Effector memory CD4-positive, alpha-beta T cell (primary cell): ENCODE data around the gene POU2F1.

Experiments
- DNase-seq, 3 donors: peaks; one replicate each; pipeline ENCODE4 v3.0.0-alpha.2; 2020
- H3K27ac ChIP-seq: 2 replicates; pipeline ENCODE4 v1.7.0; 2013; ENCODE audit warnings: mild to moderate bottlenecking, low read length, moderate library complexity; ENCODE audit not compliant: insufficient read depth, poor library complexity, severe bottlenecking
- H3K27me3 ChIP-seq: replicated peaks from 2 replicates; pipeline ENCODE4 v1.7.0; 2013; ENCODE audit warnings: mild to moderate bottlenecking, low read length; ENCODE audit not compliant: insufficient read depth, control insufficient read depth, poor library complexity, severe bottlenecking
- H3K36me3 ChIP-seq: 2 replicates; pipeline ENCODE4 v1.7.0; 2013; ENCODE audit warnings: mild to moderate bottlenecking, low read length, moderate library complexity; ENCODE audit not compliant: control insufficient read depth, insufficient read depth
- H3K4me1 ChIP-seq: 2 replicates; pipeline ENCODE4 v1.7.0; 2013; ENCODE audit warnings: low read length, mild to moderate bottlenecking; ENCODE audit not compliant: control insufficient read depth, insufficient read depth, poor library complexity, severe bottlenecking
- H3K4me3 ChIP-seq: 2 replicates; pipeline ENCODE4 v1.7.0; 2013; ENCODE audit warnings: low read length, low read depth, mild to moderate bottlenecking; ENCODE audit not compliant: insufficient read depth, poor library complexity, severe bottlenecking
- H3K9me3 ChIP-seq: 2 replicates; pipeline ENCODE4 v1.7.0; 2013; ENCODE audit warnings: mild to moderate bottlenecking, low read length, moderate library complexity; ENCODE audit not compliant: control insufficient read depth

POU2F1 gene

DNA sequence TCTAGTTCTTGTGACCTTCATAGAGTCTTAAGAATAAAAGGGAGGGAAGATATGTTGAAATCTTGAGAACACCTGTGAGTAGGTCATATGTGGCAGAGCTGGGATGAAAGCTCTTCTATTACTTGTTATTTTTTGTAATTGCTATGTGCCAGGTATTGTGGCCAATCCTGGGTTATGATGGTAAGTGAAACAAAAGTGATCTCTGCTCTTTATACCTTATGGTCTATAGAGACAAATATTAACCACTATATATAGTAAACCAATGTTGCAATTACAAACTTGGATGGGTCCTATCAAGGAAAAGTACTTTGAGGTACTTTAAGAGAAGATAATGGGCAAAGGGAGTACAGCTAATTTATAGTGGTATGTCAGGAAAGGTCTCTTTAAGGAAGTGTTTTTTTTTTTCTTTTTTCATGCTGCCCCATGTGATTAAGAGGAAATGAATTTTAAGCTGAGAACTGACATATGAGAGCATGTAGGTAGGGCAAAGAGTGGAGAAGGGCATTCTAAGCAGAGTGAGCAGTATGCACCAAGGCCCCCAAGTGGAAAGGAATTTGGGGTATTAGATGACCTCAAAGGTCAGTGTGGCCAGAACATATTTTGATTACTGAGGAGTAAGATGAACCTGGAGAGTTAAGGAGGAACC, 43.3 kb downstream of the POU2F1 start:
- no peak for DNase-seq
- no peaks in the 10 kb centered on the region for H3K27me3 ChIP-seq
- no peaks in the 10 kb centered on the region for H3K36me3 ChIP-seq
- no peak overlapping the region for H3K27ac ChIP-seq
- no peaks in the 10 kb centered on the region for H3K9me3 ChIP-seq
- no peak overlapping the region for H3K4me3 ChIP-seq
- H3K4me1 ChIP-seq = peaks cover 12% of the 10 kb centered on the region

DNA sequence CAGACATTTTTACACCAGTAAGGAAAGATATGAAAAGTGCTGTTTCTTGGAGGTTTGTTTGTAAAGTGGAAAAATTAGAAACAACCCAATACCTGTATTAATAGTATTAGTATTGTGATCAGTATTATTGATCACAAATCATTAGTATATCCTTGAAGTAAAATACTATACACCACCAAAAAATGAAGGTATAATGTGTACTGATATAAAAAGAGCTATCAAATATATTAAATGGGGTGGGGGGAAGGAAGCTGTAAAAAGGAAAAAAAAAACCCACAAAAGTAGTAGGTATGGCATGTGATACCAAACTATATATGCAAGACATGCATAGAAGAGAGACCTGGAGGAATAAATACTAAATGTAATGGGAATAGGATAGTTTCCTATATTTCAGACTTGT, 46.3 kb downstream of the POU2F1 start:
- H3K9me3 ChIP-seq = no peaks in the 10 kb centered on the region
- H3K4me1 ChIP-seq = peaks cover 12% of the 10 kb centered on the region
- DNase-seq = no peak
- no peak overlapping the region for H3K27ac ChIP-seq
- no peaks in the 10 kb centered on the region for H3K36me3 ChIP-seq
- H3K4me3 ChIP-seq = no peak overlapping the region
- no peaks in the 10 kb centered on the region for H3K27me3 ChIP-seq

DNA sequence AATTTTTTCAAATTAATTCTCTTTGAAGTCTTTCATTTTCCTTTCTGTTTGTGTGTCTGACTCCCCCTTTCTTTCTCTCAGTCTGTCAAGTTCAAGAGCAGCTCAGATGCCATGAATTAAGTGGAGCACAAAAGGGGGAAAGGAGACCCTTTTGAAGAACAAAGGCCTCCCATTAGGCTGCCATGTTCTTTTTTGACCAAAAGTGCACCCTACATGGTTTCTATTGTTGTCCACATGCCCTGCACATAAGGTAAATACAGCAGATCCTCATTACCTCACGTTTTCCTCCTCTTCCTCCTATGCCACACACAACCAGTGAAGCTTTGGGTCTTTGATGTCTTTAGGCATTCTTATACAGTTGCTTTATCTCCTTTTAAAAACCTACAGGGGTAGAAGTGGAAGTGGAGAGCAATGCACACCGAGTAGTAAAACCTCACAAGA, 47.7 kb downstream of the POU2F1 start:
- Histone ChIP-seq H3K4me3 (no peak overlapping the region), H3K4me1 (peaks cover 10% of the 10 kb centered on the region), H3K9me3 (no peaks in the 10 kb centered on the region), H3K27ac (no peak overlapping the region), H3K27me3 (no peaks in the 10 kb centered on the region), H3K36me3 (no peaks in the 10 kb centered on the region)
- no peak for DNase-seq

DNA sequence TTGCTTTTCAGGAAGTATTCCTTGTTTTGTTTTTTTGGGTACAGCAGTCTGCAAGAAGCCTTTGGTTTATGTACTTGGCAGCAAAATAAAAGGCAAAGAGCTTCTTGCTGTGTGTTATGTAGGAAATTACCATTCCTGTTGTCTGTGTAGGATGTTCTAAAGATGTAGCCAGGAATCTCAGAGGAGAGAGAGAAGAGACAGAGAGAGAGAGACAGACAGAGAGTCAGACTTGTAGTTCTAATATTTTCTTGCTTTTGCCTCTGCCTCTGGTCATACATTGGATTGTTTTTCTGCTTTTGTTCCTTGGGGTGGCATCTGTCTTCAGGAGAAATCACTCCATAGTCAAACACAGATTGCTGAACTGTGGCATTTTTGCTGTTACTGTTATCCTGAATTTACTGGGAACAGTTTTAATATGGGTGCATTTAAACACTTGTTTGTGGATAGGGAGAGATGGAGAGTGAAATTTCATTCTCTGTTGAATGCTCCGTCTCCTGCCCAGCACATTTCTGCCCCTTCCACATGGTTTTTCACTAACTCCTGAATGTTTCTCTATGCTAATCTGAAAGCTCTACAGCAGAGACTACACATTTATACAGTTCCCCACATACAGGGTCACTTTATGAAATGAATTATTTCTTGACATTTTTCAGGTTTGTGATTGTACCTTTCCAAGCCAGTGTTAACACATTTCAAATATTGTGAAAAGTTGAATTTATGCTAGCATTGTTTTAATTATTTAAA, 49.8 kb downstream of the POU2F1 start:
- Histone ChIP-seq H3K4me1 (no peaks in the 10 kb centered on the region), H3K36me3 (no peaks in the 10 kb centered on the region), H3K27ac (no peak overlapping the region), H3K27me3 (no peaks in the 10 kb centered on the region), H3K4me3 (no peak overlapping the region), H3K9me3 (no peaks in the 10 kb centered on the region)
- DNase-seq = no peak

DNA sequence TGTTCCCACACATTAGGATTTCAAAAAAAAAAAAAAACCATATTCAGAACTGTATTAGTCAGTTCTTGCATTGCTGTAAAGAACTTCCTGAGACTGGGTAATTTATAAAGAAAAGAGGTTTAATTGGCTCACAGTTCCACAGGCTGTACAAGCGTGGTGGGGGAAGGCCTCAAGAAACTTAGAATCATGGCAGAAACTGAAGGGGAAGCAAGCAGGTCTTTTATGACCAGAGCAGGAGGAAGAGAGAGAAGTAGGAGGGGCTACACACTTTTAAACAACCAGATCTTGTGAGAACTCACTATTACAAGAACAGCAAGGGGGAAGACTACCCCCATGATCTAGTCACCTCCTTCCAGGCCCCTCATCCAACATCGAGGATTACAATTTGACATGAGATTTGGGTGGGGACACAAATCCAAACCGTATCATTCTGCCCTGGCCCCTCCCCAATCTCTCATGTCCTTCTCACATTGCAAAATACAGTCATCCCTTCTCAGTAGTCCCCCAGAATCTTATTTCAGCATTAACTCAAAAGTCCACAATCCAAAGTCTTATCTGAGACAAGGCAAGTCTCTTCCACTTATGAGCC, 51.8 kb downstream of the POU2F1 start:
- no peaks in the 10 kb centered on the region for H3K27me3 ChIP-seq
- no peak for DNase-seq
- no peaks in the 10 kb centered on the region for H3K36me3 ChIP-seq
- no peaks in the 10 kb centered on the region for H3K9me3 ChIP-seq
- H3K4me3 ChIP-seq = no peak overlapping the region
- no peak overlapping the region for H3K27ac ChIP-seq
- no peaks in the 10 kb centered on the region for H3K4me1 ChIP-seq

DNA sequence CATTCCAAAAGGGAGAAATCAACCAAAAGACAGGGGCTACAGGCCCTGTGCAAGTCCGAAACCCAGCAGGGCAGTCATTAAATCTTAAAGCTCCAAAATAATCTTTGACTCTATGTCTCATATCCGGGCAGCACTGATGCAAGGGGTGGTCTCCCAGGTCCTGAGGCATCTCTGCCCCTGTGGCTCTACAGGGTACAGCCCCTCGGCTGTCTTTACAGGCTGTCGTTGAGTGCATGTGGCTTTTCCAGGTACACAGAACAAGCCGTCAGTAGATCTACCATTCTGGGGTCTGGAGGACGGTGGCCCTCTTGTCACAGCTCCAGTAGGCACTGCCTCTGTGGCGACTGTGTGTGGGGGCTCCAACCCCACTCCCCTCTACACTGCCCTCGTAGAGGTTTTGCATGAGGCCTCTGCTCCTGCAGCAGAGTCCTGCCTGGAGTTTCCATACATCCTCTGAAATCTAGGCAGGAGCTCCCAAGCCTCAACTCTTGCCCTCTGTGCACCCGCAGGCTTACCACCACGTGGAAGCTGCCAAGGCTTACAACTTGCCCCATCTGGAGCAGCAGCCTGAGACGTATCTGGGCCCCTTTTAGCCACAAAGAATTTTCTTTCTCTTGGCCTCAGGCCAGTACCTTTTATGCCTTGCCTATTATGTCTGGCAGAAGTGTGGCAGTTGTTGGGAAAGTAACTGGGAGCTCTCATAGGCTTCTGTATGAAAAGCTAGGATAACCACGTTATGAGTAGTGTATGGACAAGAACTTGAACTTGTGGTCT, 52.5 kb downstream of the POU2F1 start:
- Histone ChIP-seq H3K4me1 (no peaks in the 10 kb centered on the region), H3K36me3 (no peaks in the 10 kb centered on the region)

DNA sequence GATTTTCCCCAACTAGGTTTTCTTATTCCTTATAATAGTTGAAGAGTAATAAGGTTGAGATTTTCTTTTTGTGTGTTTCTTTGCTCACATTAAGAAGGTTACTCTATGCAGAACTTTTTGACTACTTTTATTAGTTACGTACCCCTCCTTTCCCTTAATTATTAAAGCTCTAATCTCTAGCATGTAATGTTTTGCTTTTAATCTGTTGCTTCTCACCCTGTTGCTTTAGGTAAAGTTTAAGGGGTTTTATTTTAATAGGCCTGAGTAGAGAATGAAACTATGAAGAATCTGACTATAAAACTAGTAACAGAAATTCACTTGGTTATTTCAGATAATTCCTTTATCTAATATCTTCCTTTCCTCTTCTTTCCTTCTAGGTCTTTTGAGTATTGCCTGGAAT, 53.4 kb downstream of the POU2F1 start:
- Histone ChIP-seq H3K27ac (no peak overlapping the region), H3K9me3 (no peaks in the 10 kb centered on the region), H3K36me3 (no peaks in the 10 kb centered on the region), H3K4me1 (no peaks in the 10 kb centered on the region), H3K4me3 (no peak overlapping the region), H3K27me3 (no peaks in the 10 kb centered on the region)
- no peak for DNase-seq

More for the DNA sequence above, 52.5 kb downstream of the POU2F1 start:
- Histone ChIP-seq H3K27ac (no peak overlapping the region), H3K9me3 (no peaks in the 10 kb centered on the region), H3K27me3 (no peaks in the 10 kb centered on the region), H3K4me3 (no peak overlapping the region)
- no peak for DNase-seq

DNA sequence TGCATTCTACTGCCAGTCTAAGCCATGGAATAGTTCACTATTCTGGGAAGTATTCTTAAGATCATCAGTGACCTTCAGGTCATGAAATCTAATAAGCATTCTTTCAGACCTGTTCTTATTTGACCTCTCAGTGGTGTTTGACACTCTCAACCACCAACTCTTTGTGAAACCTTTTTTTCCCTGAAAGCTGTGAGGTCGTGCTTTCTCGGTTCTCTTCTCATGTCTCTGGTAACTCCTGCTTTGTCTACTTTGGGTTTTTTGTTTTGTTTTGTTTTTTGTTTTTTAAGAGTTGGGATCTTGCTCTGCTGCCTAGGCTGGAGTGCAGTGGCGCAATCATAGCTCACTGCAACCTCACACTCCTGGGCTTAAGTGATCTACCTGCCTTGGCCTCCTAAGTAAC, 56.3 kb downstream of the POU2F1 start:
- Histone ChIP-seq H3K4me3 (no peak overlapping the region), H3K27ac (no peak overlapping the region), H3K9me3 (no peaks in the 10 kb centered on the region), H3K4me1 (no peaks in the 10 kb centered on the region), H3K27me3 (no peaks in the 10 kb centered on the region), H3K36me3 (no peaks in the 10 kb centered on the region)
- no peak for DNase-seq

DNA sequence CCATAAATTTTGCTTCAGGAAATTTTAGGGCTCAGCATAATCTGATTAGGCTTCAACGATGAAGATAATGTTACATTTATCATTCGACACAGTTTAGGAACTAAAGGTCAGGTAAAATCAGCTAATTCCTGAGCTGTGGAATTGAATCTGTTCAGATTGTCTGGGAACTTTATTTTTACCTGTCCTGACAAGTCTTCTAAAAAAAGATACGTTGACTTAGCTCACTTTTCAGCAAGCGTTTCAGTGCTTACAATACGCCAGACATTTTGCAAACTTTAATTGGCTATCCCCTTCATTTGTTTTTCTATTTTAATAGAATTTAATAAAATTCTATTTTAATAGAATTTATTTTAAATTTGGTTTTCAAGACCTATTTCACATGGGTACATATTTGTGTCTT, 57.8 kb downstream of the POU2F1 start:
- H3K36me3 ChIP-seq = no peaks in the 10 kb centered on the region

More for the DNA sequence above, 57.8 kb downstream of the POU2F1 start:
- Histone ChIP-seq H3K4me1 (no peaks in the 10 kb centered on the region), H3K27ac (no peak overlapping the region), H3K27me3 (no peaks in the 10 kb centered on the region), H3K4me3 (no peak overlapping the region), H3K9me3 (no peaks in the 10 kb centered on the region)
- no peak for DNase-seq
